HG02610 (cell line): ENCODE measurements around the gene CLNK.
"Not testable (repeated sequence)": the region's sequence is repeated elsewhere in the genome, so short reads cannot be mapped to it uniquely, and the experiment has no call there.

Experiments
- ATAC-seq: cut with Tn5 transposase; IDR thresholded peaks from one replicate; pipeline ENCODE4 v1.9.1; 2021; ENCODE audit warnings: mild to moderate bottlenecking, moderate library complexity; ENCODE audit not compliant: unreplicated experiment

The CLNK gene

DNA sequence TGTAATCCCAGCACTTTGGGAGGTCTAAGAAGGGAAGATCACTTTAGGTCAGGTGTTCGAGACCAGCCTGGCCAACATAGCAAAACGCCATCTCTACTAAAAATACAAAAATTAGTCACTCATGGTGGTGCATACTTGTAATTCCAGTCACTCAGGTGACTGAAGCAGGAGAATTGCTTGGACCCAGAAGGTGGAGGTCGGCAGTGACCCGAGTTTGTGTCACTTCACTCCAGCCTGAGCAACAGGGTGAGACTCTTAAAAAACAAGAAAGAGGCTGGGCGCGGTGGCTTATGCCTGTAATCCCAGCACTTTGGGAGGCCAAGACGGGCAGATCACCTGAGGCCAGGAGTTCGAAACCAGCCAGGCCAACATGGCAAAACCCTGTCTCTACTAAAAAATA, 69.6 kb downstream of the CLNK start:
- ATAC-seq = not testable (repeated sequence)

DNA sequence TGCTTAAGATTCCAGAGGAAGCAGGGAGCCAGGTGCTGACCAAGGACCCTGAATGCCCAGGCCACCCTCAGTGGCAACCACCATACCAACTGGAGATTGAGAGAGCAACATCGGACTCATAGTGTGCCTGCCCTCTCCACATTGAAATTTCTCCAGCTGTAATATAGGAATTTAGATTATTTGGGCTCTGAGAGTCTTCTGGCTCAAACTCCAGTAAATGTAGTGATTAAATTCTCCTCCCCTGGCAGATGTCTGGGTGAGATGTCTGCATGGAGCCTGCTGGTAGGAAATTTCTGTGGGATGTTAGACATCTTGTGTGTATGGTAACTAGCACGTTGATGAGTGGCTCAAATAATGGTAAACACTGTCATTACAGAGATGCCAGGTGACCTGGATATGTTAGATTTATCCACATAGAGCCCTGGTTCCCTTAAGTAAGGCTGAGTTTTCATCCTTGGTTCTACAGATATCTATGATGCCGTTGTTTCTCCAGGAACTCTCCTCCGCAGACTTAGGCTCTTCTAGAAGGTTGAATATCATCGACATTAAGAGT, 70.6 kb downstream of the CLNK start:
- ATAC-seq = no peak

DNA sequence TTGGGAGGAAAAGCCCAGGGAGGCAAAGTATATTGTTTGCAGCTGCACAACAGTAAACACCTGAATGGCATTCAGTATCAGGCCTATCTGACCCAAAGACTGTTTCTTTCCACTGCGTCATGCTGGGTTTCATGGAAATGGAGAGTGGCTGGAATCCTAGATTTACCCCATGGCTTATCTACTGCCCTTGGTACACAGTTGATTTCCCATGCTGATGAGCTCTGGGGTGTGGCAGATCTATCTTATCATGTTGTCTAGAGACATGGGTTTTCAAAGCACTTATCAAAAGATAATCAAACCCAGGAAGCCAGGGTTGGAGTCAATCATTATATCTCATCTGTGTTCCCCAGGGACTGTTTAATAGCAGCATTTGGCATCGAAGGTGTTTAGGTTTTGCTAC, 72.1 kb downstream of the CLNK start:
- ATAC-seq = no peak

DNA sequence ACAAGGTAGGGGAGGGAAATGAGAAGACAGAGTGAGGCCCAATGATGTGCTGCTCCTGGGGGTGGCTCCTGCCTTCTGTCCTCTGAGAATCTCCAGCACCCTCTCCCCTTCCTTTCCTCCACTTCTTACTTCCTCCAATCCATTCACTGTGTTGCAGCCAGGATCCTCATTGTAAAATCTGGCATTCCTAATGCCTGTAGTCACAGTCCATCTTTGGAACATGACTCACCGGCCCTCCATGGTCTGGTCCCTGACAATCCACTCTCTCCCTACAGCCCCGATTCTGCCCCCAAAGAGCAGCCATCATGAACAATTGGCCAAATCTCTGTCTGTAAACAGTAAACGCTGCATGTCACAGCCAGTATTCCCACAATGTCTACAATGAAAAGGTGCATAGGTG, 72.9 kb downstream of the CLNK start:
- ATAC-seq = no peak

DNA sequence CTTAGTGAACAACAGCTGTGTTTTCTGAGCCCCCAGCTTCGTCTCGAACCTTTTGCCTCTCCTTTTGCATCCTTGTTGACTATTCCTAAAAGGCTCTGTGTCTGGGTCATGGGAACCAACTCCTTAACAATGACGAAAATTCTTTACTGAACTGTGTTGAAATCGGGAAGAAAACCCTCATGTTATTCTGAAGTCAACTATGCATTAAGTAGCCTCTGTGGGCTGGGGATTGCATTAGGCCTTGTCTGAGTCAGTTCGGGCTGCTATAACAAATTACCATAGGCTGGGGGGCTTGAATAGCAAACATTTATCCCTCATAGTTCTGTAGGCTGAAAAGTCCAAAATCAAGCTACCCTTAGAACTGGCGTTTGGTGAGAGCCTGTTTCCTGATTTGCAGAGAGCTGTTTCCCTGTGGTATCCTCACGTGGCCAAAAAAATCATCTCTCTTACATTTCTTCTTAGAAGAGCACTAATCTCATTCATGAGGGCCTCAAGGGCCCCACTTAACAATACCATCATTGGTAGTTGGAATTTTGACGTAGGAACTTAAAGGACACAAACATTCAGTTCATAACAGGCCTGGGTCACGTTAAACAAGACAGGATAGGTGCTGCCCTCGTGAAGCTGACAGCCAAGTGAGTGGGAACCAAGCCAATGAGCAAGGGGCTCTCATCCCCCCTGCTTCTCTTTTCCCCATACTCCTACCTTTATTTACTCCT, 75.9 kb downstream of the CLNK start:
- ATAC-seq = no peak

DNA sequence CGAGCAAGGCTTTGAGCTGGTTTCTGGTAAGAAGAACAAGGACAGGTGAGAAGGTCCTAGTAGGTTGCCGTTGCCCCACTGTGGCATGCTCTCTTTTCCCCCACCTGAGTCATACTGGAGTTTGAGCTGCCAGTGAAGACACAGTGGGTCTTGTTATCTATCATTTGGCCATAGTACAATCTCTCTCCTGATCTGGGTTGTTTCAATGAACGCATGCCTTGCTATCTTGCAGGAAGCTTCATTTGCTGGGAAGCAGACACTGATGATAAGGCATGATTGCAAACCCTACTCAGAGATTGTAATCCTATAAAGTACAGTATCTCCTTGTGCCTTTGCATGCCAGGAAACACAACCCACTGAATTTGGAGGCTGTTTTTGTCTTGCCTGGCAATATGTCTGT, 77.4 kb downstream of the CLNK start:
- no peak for ATAC-seq

DNA sequence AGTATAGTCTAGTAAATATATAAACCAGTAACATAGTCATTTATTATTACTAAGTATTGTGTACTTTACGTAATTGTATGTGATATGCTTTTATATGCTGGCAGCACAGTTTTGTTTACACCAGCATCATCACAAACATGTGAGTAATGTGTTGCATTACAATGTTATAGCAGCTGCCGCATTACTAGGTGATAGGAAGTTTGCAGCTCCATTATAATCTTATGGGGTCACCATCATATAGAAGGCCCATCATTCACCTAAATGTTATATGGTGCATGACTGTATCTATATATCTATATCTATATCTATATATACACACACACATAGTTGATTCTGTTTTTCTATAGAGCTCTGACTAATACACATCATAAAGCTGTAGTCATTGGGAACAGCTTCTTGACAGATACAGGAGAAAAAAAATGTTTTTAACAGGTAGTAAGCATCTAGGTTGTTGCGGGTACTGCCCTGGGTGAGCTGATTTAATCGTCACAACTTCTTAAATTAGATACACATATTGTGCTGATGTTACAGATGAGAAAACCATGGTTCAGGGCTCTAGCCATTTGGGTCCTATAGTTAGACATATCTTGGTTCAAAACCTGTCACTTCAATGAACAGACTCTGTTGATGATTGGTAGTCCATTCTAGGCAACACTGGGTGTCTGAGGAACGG, 77.9 kb downstream of the CLNK start:
- ATAC-seq = no peak

DNA sequence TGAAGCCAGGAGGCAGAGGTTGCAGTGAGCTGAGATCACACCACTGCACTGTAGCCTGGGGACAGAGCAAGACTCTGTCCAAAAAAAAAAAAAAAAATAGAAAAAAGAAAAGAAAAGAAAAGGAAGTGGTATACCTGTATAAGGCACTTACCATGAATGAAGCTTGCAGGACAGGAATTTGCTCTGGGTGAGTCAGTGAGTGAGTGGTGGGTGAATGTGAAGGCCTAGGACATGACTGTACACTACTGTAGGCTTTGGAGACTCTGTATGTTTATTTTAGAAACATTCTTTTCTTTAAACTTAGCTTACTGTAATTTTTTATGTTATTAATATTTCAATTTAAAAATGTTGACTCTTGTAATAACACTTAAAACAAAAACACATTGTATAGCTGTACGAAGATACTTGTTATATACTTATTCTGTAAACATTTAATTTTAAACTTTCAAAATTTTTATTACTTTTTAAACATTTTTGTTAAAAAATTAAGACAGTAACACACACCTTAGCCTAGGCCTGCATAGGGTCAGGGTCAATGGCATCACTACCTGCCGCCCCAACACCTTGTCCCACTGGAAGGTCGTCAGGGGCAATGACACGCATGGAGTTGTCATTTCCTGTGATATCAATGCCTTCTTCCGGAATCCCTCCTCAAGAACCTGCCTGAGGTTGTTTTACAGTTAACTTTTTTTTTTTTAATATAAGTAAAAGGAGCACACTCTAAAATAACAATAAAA, 78.7 kb downstream of the CLNK start:
- no peak for ATAC-seq

DNA sequence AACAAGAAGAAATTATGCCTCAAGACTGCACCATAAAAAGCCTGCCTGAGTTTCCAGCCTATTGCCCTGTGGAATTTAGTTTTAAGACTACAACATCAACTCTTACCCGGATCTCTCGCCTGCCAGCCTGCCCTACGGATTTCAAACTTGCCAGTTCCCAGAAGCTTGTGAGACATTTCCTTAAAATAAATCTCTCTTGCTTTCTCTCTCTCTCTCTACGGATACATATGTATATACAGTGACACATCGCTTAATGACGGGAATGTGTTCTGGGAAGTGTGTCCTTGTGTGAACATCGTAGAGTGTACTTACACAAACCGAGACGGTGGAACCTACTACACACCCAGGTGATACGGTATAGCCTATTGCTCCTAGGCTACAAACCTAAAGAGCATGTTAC, 79.5 kb downstream of the CLNK start:
- ATAC-seq = no peak

DNA sequence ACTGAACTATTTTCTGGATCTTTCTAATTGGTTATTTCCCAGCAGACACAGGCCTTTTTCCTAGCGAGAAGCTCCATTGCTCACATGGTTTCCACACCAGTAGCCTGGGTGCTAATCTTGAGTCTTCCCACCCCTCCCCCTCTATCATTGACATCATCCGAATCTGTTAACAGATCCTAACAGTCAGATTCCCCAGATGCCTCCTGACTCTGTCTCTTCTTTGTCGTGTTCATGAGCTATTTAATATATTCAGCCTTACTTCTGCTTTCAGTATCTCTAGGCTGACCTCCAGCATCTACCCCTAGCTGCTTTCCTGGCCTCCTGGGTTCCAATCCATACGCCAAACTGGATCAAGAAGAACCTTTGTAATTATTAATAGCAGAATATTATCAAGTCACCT, 85.0 kb downstream of the CLNK start:
- ATAC-seq = peak; percentile 80

DNA sequence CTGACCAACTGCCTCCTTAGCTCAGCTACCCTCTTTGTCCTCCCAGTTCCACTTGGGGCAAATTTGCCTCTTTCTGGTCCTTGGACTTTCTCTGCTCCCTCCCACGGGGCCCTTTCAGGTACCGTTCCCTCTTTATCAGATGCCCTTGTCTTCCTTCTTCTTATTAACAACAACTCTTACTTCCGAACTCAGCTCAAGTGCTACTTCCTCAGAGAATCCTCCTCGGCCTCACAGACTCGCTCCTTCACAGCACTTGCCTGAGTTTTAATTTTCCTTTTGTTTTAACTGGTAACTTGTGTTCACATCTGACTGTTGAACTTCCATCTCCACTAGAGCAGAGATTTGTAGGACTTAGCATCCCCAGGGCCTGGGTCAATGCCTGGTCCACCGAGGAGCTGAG, 85.7 kb downstream of the CLNK start:
- peak; percentile 37 for ATAC-seq

DNA sequence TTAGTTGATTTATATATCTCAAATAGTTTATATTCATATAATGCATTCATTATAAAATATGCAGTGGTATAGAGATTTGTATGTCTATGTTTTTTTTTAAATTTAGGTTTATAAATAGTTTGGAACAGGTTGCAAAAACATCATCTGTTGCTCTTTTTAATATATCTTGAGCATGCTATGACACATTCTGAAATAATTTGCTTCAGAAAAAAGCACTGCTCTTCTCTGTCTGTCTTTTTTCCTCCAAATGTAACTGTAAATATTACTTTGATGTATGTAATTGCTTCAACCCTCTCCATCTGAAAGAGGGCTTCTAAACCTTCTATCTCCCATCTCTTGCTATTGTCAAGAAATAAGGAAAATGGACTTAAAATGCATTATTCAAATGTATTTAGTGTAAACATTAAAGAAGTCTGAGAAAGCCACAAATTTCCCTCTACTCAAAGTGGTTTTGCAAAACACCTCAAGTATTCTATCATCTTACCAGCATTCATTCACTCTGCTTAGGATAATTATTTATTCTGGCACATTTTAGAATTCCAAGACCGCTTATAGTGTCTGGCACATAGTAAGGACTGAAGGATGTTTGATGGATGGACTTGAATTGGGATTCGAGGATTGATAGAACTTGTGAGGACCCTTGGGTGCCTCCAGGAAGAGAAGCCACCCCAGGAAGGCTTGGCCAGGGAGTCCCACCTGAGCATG, 87.8 kb downstream of the CLNK start:
- no peak for ATAC-seq

DNA sequence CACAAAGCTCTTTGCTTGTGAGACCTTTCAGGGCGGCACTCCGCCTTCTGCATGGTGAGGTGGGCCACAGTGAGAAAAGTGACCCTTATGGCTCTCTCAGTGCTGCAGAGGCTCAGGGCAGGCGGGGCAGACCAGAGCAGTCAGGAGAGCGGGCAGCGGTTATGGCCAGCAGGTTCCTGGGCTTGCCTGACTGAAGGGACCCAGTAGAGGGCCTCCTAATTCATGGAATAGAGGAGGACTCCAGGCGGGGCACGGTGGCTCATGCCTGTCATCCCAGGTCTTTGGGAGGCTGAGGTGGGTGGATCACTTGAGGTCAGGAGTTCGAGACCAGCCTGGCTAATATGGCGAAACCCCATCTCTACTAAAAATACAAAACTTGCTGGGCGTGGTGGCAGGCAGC, 91.4 kb downstream of the CLNK start:
- no peak for ATAC-seq

DNA sequence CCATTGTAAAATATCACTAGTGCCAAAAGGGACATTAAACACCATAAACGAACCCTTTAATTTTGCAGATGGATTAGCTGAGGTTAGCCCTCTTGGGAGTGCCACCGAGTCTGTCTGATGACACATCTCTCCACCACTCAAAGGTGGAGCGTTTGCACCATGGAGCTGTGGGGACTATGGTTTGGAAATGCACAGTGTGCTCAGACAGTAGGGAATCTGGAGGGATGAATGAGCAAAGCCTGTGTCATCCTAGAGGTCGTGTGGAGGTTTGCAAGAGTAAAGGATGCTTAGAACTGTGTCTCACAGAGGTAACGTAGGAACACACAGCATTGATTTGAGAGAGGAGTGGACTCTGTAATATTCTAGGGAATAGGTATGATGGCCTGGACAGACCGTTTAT, 93.7 kb downstream of the CLNK start:
- no peak for ATAC-seq

DNA sequence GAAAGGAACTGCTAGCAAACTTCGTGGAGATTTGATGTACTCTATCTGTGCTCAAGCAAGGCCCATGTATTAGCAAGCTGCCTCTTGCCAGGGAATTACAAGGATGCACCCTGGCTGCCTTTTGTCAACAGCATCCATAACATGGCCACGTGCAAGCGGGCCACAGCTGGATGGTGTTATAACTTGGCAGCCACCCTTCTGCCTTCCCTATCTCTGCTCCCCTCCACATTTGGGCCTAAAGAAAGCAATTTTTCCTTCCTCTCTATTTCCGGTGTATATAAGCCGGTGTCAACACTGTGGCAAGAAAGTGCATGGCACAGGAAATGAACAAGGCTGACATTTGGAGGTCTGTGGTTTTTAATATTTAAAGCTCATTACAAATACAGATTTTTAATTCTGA, 94.8 kb downstream of the CLNK start:
- ATAC-seq = no peak

DNA sequence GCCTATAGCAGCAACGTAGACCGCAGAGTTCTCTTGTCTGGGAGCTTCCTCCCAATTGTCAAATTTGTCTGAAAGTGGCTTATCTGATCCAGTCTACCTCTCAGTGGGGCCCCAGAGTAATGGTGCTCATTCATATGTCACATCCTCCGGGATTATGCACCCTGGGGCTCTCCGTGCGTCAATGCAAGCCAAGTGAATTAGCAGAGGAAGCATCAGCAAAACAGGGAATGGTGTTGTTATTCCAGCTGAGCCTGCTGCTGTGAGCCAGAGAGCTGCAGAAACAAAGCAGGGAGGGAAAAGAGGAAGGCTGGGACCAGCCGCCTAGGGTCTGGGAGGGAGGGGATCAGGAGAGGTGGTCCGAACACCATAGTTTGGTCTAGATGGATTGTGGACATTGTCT, 95.2 kb downstream of the CLNK start:
- ATAC-seq = no peak

DNA sequence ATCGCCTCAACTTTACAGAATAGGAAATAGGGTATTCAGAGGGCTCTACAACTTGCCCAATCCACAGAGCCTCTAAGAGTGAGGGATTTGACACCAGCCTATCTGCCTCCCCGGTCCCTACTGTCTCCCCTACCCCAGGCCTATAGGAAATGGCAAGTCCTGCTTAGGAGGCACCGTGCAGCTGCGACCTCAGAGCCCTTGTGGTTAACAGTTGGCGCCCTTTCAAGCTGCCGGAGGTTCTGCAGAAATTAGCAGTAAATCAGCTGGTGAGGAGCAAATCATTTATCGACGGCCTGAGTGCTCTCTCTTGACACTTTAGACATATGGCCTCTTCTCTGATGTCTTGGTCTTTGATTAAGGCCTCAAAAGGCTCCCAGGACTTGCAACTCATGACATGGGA, 96.9 kb downstream of the CLNK start:
- no peak for ATAC-seq

DNA sequence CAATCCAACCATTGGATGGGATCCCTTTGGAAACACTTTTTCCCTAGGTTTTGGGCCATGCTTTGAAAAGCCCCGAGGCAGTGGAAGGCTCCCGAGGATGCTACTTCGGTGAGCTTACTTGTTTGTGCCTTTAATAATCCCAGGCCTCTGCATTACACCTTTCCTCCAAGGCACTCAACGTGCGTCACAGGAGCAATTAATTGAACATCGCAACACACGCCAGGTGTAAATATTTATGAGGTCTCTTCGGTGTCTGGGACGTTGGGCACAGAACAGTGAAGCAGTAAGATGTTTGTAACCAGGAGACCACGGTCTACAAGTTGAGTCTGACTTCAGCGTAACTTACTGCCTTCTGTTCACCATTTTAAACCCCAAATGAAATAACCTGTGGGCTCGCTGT, 97.3 kb downstream of the CLNK start:
- ATAC-seq = no peak

DNA sequence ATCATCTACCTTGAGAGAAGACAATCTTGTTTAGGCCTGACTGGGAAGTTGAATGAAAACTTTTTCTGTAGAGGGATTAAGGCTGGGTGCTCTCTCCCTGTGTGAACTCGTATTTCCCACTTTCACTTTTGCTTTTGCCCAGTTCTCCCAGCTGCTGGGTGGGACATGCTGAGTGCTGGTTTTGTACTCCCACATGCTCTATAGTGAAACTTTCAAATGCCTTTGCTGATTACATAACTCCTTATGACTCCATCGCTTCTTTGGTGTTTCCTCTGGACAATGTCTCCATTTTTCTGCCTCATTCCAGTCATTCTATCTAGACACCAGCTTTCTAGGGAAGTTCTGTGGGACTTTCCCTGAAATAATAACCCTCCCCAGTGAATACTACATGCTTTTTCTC, 100.5 kb downstream of the CLNK start:
- ATAC-seq = peak; percentile 70

DNA sequence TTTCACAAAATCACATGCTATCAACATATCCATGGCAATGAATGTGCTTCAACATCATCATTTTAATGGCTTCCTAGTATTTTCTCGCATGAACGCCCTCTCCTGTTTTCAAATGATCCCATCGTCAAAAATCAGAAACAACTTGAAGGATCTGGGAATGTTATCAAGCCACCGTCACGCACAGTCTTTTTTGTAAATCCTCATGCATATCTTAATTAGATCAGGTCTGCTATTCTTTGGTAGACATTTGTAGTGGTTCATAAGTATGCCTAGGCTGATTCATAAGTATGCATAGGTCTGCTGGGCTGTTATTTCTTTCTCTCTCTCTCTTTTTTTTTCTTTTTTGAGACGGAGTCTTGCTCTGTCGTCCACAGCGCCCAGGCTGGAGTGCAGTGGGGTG, 101.6 kb downstream of the CLNK start:
- ATAC-seq = no peak

DNA sequence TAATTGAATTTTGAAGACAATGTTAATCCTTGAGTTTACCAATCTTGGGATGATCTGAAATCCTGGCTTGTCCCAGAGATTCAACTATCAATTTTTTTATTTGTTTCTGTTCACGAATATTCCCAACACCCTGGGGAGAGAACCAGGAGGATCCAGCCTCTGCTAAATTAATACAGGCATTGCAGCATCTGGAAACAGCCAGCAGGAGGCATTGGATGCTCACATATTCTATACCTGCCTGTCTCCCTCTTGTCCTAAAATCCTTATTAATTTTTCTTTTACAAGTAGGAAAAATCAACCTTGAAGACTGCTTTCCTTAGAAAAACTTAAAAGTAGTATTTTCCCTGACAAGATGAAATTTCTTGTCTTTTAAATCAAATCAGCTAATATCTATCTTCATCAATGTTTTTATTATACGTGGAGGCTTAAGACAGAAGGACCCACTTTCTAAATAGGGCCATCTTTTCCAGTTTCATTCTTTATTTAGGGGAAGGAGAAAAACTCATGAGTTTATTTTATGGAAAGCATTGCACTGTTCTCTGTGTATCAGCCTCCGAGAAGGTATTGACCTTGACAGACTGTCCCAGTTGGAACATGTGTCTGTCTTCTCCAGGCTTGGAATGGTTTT, 102.4 kb downstream of the CLNK start:
- ATAC-seq = no peak
